Transverse colon (tissue), 4 donors: ENCODE results near the gene B3GNT3. TPM values are rescaled to one million over a fixed set of nuclear protein-coding genes. Genes with fewer than 3 reads are reported as not detected.
"Not testable (repeated sequence)": the region's sequence is repeated elsewhere in the genome, so short reads cannot be mapped to it uniquely, and the experiment has no call there.

Experiments used
- DNase-seq: peaks from one replicate; pipeline ENCODE4 v3.0.0-alpha.2; 2019
- H3K27ac ChIP-seq, 4 donors: fragments of 200-600 bp; sonication (generic); 2 replicates each; pipeline ENCODE4 v1.5.1; 2016 to 2018; ENCODE audit warnings: inconsistent platforms in 4 of 4
- H3K27me3 ChIP-seq: fragments of 200-600 bp; sonication (generic); 2 replicates; pipeline ENCODE4 v1.5.1; 2017; ENCODE audit warnings: inconsistent platforms
- H3K36me3 ChIP-seq, 4 donors: fragments of 200-600 bp; sonication (generic); 2 replicates each; pipeline ENCODE4 v1.5.1; 2017 to 2019; ENCODE audit warnings: inconsistent platforms in 4 of 4
- H3K4me1 ChIP-seq, 4 donors: fragments of 200-600 bp; sonication (generic); 2 replicates each; pipeline ENCODE4 v1.5.1; 2017 to 2020; ENCODE audit warnings: inconsistent platforms in 4 of 4
- H3K4me3 ChIP-seq, 4 donors: fragments of 200-600 bp; sonication (generic); 1 replicate in 1 of 4; 2 replicates in 3 of 4; pipeline versions ENCODE4 v1.5.1 to v1.6.1; 2017 to 2019; ENCODE audit warnings: inconsistent platforms in 4 of 4
- H3K9me3 ChIP-seq, 2 donors: fragments of 200-600 bp; sonication (generic); 2 replicates each; pipeline ENCODE4 v1.5.1; 2017 to 2019; ENCODE audit warnings: inconsistent platforms in 2 of 2
- CTCF ChIP-seq, 5 experiments: fragments of 200-600 bp in 3 of 5; fragments of 450-650 bp in 2 of 5; sonication (generic) in 3 of 5; IDR thresholded peaks; 1 replicate in 2 of 5; 2 replicates in 3 of 5; pipeline ENCODE4 v1.5.1; 2016 to 2017; ENCODE audit warnings: antibody characterized with exemption in 5 of 5, inconsistent platforms in 3 of 5, mild to moderate bottlenecking in 2 of 5, moderate library complexity in 1 of 5
- EP300 ChIP-seq: sonication (generic); formaldehyde crosslinking; IDR thresholded peaks from one replicate; pipeline ENCODE4 v1.6.1; 2017; ENCODE audit warnings: antibody characterized with exemption, low read depth
- POLR2A ChIP-seq: fragments of 450-650 bp; IDR thresholded peaks from one replicate; pipeline ENCODE4 v1.6.1; 2016; ENCODE audit warnings: antibody characterized with exemption, mild to moderate bottlenecking, moderate library complexity
- POLR2AphosphoS5 ChIP-seq, 3 donors: sonication (generic); formaldehyde crosslinking; IDR thresholded peaks; one replicate each; pipeline ENCODE4 v1.6.1; 2016; ENCODE audit warnings: antibody characterized with exemption in 3 of 3
- WGBS, 2 donors: methylation state at CpG; one replicate each; pipeline ENCODE4 v1.1.5; 2018; ENCODE audit warnings: low coverage in 1 of 2; 5-methylcytosine and 5-hydroxymethylcytosine counted together
- in situ Hi-C, 4 donors: fragments of 200-750 bp; cut with MboI; loops; one replicate each; pipeline versions ENCODE4 v1.15.0 to v1.15.1; 2017; ENCODE audit warnings: low sequenced_read_pairs in 3 of 4, low pct_ligation_motif_present in 1 of 4, low pct_unique_long_range_greater_than_20kb in 1 of 4
- intact Hi-C: fragments of 100-400 bp; cut with DNase I; formaldehyde crosslinking; loops from one replicate; pipeline ENCODE4 v1.15.1; 2023; ENCODE audit warnings: low total_unique reads
- total RNA-seq, 4 donors: library from RNA; depleted of rRNA; stranded (reverse); fragments of >200 nt; gene quantifications; one replicate each; pipeline ENCODE4 v1.1.0, GENCODE V29; 2016

The B3GNT3 gene
- total RNA-seq, 4 donors from 2014 or later, result 52.1 to 180 (median 144) TPM

- 21% methylated on average over 27 of the region's 37 CpGs; no CpG with 5 or more reads in 1 of the 2 donors for WGBS, 2 donors
- Histone ChIP-seq H3K9me3 (no peaks in the 10 kb centered on the region), H3K4me3 (peak overlapping the region in 3 of 4 donors; percentile 2 to 41 (median 18)), H3K27me3 (peaks cover 20% of the 10 kb centered on the region), H3K4me1 (peaks cover 0 to 12% (median 12%) of the 10 kb centered on the region in 4 donors), H3K27ac (no peak overlapping the region), H3K36me3 (no peaks in the 10 kb centered on the region)
- in situ Hi-C loops (loop anchor here in 1 of 4 donors (10.0 kb wide), 1 partner anchor 74 kb away; no protein-coding TSS in a partner anchor), intact Hi-C loops (no loop called here)
- TF ChIP-seq POLR2AphosphoS5 (IDR thresholded peaks at IDR 0.05) (no peak), CTCF (IDR thresholded peaks at IDR 0.05) (no peak), EP300 (no peak), POLR2A (no peak)
- peak; percentile 80 for DNase-seq
These were observed 16.5 kb upstream of the B3GNT3 start for GRCh38 chr19:17778251-17778967.

GRCh38 chr19:17778968-17779929 is 15.7 kb upstream of the B3GNT3 start:
- intact Hi-C loops, result no loop called here
- peaks cover 0 to 15% (median 12%) of the 10 kb centered on the region in 4 donors for H3K4me1 ChIP-seq
- no peaks in the 10 kb centered on the region for H3K36me3 ChIP-seq
- in situ Hi-C loops, result loop anchor here in 1 of 4 donors (10.0 kb wide), 1 partner anchor 74 kb away; no protein-coding TSS in a partner anchor
- H3K27ac ChIP-seq, result no peak overlapping the region
- peak overlapping the region in 1 of 4 donors; percentile 18 for H3K4me3 ChIP-seq
- H3K27me3 ChIP-seq, result peaks cover 20% of the 10 kb centered on the region
- H3K9me3 ChIP-seq, result no peaks in the 10 kb centered on the region
- no peak for TF ChIP-seq POLR2AphosphoS5 (IDR thresholded peaks at IDR 0.05)
- peak; percentile 33 for DNase-seq
- 6 to 20% methylated on average over 12 to 25 of the region's 25 CpGs for WGBS, 2 donors

GRCh38 chr19:17780781-17781180 is 14.2 kb upstream of the B3GNT3 start:
- Histone ChIP-seq H3K4me3 (no peak overlapping the region), H3K9me3 (no peaks in the 10 kb centered on the region), H3K36me3 (no peaks in the 10 kb centered on the region), H3K27ac (no peak overlapping the region), H3K27me3 (peaks cover 20% of the 10 kb centered on the region), H3K4me1 (peaks cover 0 to 16% (median 12%) of the 10 kb centered on the region in 4 donors)
- no peak for DNase-seq
- TF ChIP-seq CTCF (IDR thresholded peaks at IDR 0.05) (no peak), POLR2AphosphoS5 (IDR thresholded peaks at IDR 0.05) (no peak), POLR2A (no peak), EP300 (no peak)
- intact Hi-C loops, result no loop called here
- WGBS, 2 donors, result 83 to 91% methylated on average over 1 to 2 of the region's 2 CpGs
- in situ Hi-C loops, result no loop called here

GRCh38 chr19:17783721-17784120 is 11.2 kb upstream of the B3GNT3 start:
- H3K9me3 ChIP-seq, H3K27ac ChIP-seq, intact Hi-C loops, H3K4me3 ChIP-seq, H3K4me1 ChIP-seq, H3K36me3 ChIP-seq, DNase-seq, in situ Hi-C loops: not testable (repeated sequence)
- 81 to 100% methylated on average over 1 to 5 of the region's 5 CpGs for WGBS, 2 donors
- peaks cover 16% of the 10 kb centered on the region for H3K27me3 ChIP-seq
